ENCODE results near the gene STX1B. TPM values are rescaled to one million over a fixed set of nuclear protein-coding genes. Genes with fewer than 3 reads are reported as not detected.

The STX1B gene
- polyA plus RNA-seq, 1 donor (not counting 4 experiments of a cell fraction or from before 2014, with no cell fraction given), result 0.34 TPM

GRCh38 chr16:30947859-30948666 lies 62.4 kb downstream of the STX1B start:
- peak overlapping the region; percentile 84 for H3K4me2 ChIP-seq (ENCODE audit: control insufficient read depth, extremely low read depth, insufficient read depth, low read depth, low read length)
- H3K27me3 ChIP-seq (ENCODE audit: control insufficient read depth, extremely low read depth, insufficient read depth, low read length), result no peaks in the 10 kb centered on the region
- peaks cover 13 to 16% of the 10 kb centered on the region in 2 experiments for H3K36me3 ChIP-seq (ENCODE audit: control insufficient read depth in 2 of 2, extremely low read depth in 1 of 2, insufficient read depth in 2 of 2, low read length in 2 of 2)
- peak overlapping the region in 2 of 3 experiments; percentile 50 to 84 for H3K4me3 ChIP-seq (ENCODE audit: control insufficient read depth in 2 of 3, extremely low read depth in 1 of 3, insufficient read depth in 2 of 3, low read depth in 1 of 3, low read length in 3 of 3)
- H3K9me1 ChIP-seq (ENCODE audit: control insufficient read depth, extremely low read depth, insufficient read depth, low read length), result no peaks in the 10 kb centered on the region
- H3K27ac ChIP-seq (ENCODE audit: control insufficient read depth, insufficient read depth, low read length), result no peak overlapping the region
- H3K9ac ChIP-seq (ENCODE audit: control insufficient read depth, extremely low read depth, insufficient read depth, low read length), result peak overlapping the region; percentile 83
- H3K79me2 ChIP-seq (ENCODE audit: control insufficient read depth, insufficient read depth, low read length), result no peaks in the 10 kb centered on the region
- DNase-seq (ENCODE audit: low read depth, low spot score) (no peak), FAIRE-seq (no peak)
- dilution Hi-C loops (cut with MboI; ENCODE audit: extremely low pct_ligation_motif_present, low sequenced_read_pairs), result no loop called here
- H3K4me1 ChIP-seq (ENCODE audit: control insufficient read depth, extremely low read depth, insufficient read depth, low read length), result peaks cover 19% of the 10 kb centered on the region
- H3K9me3 ChIP-seq (ENCODE audit: control insufficient read depth, low read depth, low read length), result no peaks in the 10 kb centered on the region
- TF ChIP-seq, protein P1, sequence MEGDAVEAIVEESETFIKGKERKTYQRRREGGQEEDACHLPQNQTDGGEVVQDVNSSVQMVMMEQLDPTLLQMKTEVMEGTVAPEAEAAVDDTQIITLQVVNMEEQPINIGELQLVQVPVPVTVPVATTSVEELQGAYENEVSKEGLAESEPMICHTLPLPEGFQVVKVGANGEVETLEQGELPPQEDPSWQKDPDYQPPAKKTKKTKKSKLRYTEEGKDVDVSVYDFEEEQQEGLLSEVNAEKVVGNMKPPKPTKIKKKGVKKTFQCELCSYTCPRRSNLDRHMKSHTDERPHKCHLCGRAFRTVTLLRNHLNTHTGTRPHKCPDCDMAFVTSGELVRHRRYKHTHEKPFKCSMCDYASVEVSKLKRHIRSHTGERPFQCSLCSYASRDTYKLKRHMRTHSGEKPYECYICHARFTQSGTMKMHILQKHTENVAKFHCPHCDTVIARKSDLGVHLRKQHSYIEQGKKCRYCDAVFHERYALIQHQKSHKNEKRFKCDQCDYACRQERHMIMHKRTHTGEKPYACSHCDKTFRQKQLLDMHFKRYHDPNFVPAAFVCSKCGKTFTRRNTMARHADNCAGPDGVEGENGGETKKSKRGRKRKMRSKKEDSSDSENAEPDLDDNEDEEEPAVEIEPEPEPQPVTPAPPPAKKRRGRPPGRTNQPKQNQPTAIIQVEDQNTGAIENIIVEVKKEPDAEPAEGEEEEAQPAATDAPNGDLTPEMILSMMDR (optimal IDR thresholded peaks at IDR 0.05 in 1 of 3, IDR thresholded peaks at IDR 0.05 in 1 of 3, conservative IDR thresholded peaks at IDR 0.05 in 1 of 3; ENCODE audit: extremely low read depth in 1 of 3, insufficient read depth in 2 of 3, low read length in 3 of 3), result no peak
- TF ChIP-seq EZH2 (IDR thresholded peaks at IDR 0.05; ENCODE audit: low read length), result no peak
- no peak overlapping the region for H2AFZ ChIP-seq (ENCODE audit: control insufficient read depth, low read length)
- H4K20me1 ChIP-seq (ENCODE audit: control insufficient read depth, extremely low read depth, insufficient read depth, low read length), result no peaks in the 10 kb centered on the region

DNA sequence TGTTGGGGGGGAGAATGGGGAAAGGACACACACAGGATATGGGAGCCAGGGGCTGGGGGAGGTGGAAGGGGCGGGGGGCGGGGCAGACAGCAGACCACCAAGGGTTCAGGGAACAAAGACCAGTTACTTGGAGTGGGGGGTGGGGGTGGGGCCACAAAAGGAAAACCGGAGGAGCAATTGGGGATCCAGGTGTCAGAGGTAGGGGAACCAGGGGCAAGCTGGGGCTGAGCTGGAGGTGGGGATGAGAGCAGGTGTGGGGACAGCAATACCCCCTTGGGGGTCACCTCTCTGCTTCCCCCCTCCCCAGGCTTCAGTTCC lies 62.9 kb downstream of the STX1B start:
- H3K4me3 ChIP-seq (ENCODE audit: control insufficient read depth in 2 of 3, extremely low read depth in 1 of 3, insufficient read depth in 2 of 3, low read depth in 1 of 3, low read length in 3 of 3), result no peak overlapping the region
- no peak for FAIRE-seq
- H3K9me1 ChIP-seq (ENCODE audit: control insufficient read depth, extremely low read depth, insufficient read depth, low read length), result no peaks in the 10 kb centered on the region

More for the DNA sequence above, 62.9 kb downstream of the STX1B start:
- dilution Hi-C loops (cut with MboI; ENCODE audit: extremely low pct_ligation_motif_present, low sequenced_read_pairs), result no loop called here
- no peaks in the 10 kb centered on the region for H3K27me3 ChIP-seq (ENCODE audit: control insufficient read depth, extremely low read depth, insufficient read depth, low read length)
- H3K79me2 ChIP-seq (ENCODE audit: control insufficient read depth, insufficient read depth, low read length), result no peaks in the 10 kb centered on the region
- H3K9me3 ChIP-seq (ENCODE audit: control insufficient read depth, low read depth, low read length), result no peaks in the 10 kb centered on the region
- TF ChIP-seq, protein P1 (optimal IDR thresholded peaks at IDR 0.05 in 1 of 3, IDR thresholded peaks at IDR 0.05 in 1 of 3, conservative IDR thresholded peaks at IDR 0.05 in 1 of 3; ENCODE audit: extremely low read depth in 1 of 3, insufficient read depth in 2 of 3, low read length in 3 of 3), result no peak
- TF ChIP-seq EZH2 (IDR thresholded peaks at IDR 0.05; ENCODE audit: low read length), result no peak
- H3K9ac ChIP-seq (ENCODE audit: control insufficient read depth, extremely low read depth, insufficient read depth, low read length), result no peak overlapping the region
- no peak overlapping the region for H3K27ac ChIP-seq (ENCODE audit: control insufficient read depth, insufficient read depth, low read length)
- H3K36me3 ChIP-seq (ENCODE audit: control insufficient read depth in 2 of 2, extremely low read depth in 1 of 2, insufficient read depth in 2 of 2, low read length in 2 of 2), result peaks cover 17 to 19% of the 10 kb centered on the region in 2 experiments
- H3K4me2 ChIP-seq (ENCODE audit: control insufficient read depth, extremely low read depth, insufficient read depth, low read depth, low read length), result no peak overlapping the region
- H3K4me1 ChIP-seq (ENCODE audit: control insufficient read depth, extremely low read depth, insufficient read depth, low read length), result peaks cover 19% of the 10 kb centered on the region
- no peak overlapping the region for H2AFZ ChIP-seq (ENCODE audit: control insufficient read depth, low read length)
- H4K20me1 ChIP-seq (ENCODE audit: control insufficient read depth, extremely low read depth, insufficient read depth, low read length), result no peaks in the 10 kb centered on the region
- DNase-seq (ENCODE audit: low read depth, low spot score), result no peak
